SU-DHL-6 (cell line): ENCODE results near the gene COL27A1.

Experiments used
- EZH2phosphoT487 ChIP-seq: fragments of 200-600 bp; sonication (generic), shearing (Covaris generic); conservative IDR thresholded peaks from 2 replicates; pipeline ENCODE4 v1.6.1; 2018; ENCODE audit warnings: mild to moderate bottlenecking, antibody characterized with exemption, low read length, moderate library complexity, mixed read lengths
- TF ChIP-seq, protein P1 (sequence below): fragments of 200-600 bp; sonication (generic); IDR thresholded peaks from one replicate; pipeline ENCODE4 v1.5.1; 2017; ENCODE audit warnings: antibody characterized with exemption, mild to moderate bottlenecking, low read length, moderate library complexity; ENCODE audit not compliant: insufficient read depth, poor library complexity, severe bottlenecking

DNA sequence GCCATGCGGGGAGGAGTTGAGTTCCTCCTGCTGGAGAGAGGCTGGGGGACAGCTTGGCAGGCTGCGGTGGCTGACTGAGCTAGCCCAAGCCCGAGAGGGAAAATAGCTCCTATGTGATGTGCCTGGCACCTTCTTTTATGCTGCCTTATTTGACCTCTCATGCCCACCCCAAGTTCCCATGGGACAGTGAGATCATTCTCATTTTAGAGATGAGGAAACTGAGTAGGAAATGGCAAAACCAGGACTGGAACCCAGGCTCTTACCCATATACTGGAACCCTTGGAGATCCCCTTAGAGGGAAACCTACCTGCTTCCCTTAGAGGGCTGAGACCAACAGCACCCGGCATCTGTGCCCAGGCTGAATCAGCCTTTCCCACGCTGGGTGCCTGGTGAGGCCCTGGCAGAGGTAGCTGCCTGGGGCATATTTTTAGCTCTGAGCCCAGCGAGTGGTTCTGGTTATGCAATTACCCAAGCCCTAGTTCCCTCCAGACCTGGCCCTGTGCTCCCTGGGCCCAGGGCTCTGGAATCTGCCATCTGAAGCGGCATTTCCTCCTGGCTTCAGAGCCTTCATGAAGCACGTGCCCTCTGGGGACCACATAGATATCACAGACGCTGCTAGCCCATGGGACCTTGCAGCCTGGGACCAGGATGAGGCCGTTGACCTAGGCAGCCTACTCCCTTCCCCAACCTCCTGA lies 23.6 kb downstream of the COL27A1 start:
- TF ChIP-seq, protein P1, sequence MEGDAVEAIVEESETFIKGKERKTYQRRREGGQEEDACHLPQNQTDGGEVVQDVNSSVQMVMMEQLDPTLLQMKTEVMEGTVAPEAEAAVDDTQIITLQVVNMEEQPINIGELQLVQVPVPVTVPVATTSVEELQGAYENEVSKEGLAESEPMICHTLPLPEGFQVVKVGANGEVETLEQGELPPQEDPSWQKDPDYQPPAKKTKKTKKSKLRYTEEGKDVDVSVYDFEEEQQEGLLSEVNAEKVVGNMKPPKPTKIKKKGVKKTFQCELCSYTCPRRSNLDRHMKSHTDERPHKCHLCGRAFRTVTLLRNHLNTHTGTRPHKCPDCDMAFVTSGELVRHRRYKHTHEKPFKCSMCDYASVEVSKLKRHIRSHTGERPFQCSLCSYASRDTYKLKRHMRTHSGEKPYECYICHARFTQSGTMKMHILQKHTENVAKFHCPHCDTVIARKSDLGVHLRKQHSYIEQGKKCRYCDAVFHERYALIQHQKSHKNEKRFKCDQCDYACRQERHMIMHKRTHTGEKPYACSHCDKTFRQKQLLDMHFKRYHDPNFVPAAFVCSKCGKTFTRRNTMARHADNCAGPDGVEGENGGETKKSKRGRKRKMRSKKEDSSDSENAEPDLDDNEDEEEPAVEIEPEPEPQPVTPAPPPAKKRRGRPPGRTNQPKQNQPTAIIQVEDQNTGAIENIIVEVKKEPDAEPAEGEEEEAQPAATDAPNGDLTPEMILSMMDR: no peak
- TF ChIP-seq EZH2phosphoT487: no peak
